GM18951 (cell line): Measurements from ENCODE around the gene GABRD.
"Not testable (repeated sequence)": the region's sequence is repeated elsewhere in the genome, so short reads cannot be mapped to it uniquely, and the experiment has no call there.

Experiments
- POLR2A ChIP-seq: IDR thresholded peaks from 4 replicates; pipeline ENCODE4 v1.6.1; 2011; ENCODE audit warnings: mild to moderate bottlenecking; ENCODE audit not compliant: insufficient read length, insufficient read depth; ENCODE audit errors: extremely low read depth
- in situ Hi-C: fragments of 300-500 bp; cut with MboI; formaldehyde crosslinking; loops from one replicate; pipeline ENCODE4 v1.12.0; 2022; ENCODE audit warnings: low sequenced_read_pairs, mixed read lengths, inconsistent platforms; ENCODE audit not compliant: unreplicated experiment

Gene GABRD

GRCh38 chr1:1979482-1980165, 39.5 kb upstream of the GABRD start:
- in situ Hi-C loops, result no loop called here
- TF ChIP-seq POLR2A, result no peak

- TF ChIP-seq POLR2A, result no peak
- in situ Hi-C loops, result no loop called here
Measured at GRCh38 chr1:1980467-1981141, 38.5 kb upstream of the GABRD start.

GRCh38 chr1:1981142-1981500, 38.0 kb upstream of the GABRD start:
- in situ Hi-C loops, result no loop called here
- no peak for TF ChIP-seq POLR2A

GRCh38 chr1:1981631-1982327, 37.4 kb upstream of the GABRD start:
- in situ Hi-C loops, result not testable (repeated sequence)

- in situ Hi-C loops, result no loop called here
- no peak for TF ChIP-seq POLR2A
Measured at GRCh38 chr1:1982379-1983232, 36.5 kb upstream of the GABRD start.

- in situ Hi-C loops, result no loop called here
- no peak for TF ChIP-seq POLR2A
Measured at GRCh38 chr1:1984560-1985070, 34.5 kb upstream of the GABRD start.

GRCh38 chr1:1985375-1986050, 33.6 kb upstream of the GABRD start:
- in situ Hi-C loops, result no loop called here
- no peak for TF ChIP-seq POLR2A

GRCh38 chr1:1986451-1987141, 32.5 kb upstream of the GABRD start:
- TF ChIP-seq POLR2A, result no peak
- in situ Hi-C loops, result no loop called here

GRCh38 chr1:1987142-1987510, 32.0 kb upstream of the GABRD start:
- in situ Hi-C loops, result no loop called here
- TF ChIP-seq POLR2A, result no peak

GRCh38 chr1:1988061-1988945, 30.8 kb upstream of the GABRD start:
- in situ Hi-C loops, result no loop called here
- TF ChIP-seq POLR2A, result no peak

GRCh38 chr1:1989102-1989542, 30.0 kb upstream of the GABRD start:
- in situ Hi-C loops, result no loop called here
- TF ChIP-seq POLR2A, result no peak

- in situ Hi-C loops, result no loop called here
- TF ChIP-seq POLR2A, result no peak
Measured at GRCh38 chr1:1989789-1990188, 29.4 kb upstream of the GABRD start.
